ENCODE measurements around the gene TBC1D10B.

Gene TBC1D10B

GRCh38 chr16:30370456-30371247, at the start of gene TBC1D10B:
TSS of gene TBC1D10B (minus strand) at chr16:30370494. CDS start at chr16:30370183, 311 bp downstream.
- DNase-seq (ENCODE audit: low read depth), result peak; percentile 100

GRCh38 chr16:30418350-30419181, 48.3 kb upstream of the TBC1D10B start:
- DNase-seq (ENCODE audit: low read depth), result no peak

GRCh38 chr16:30417529-30418349, 47.4 kb upstream of the TBC1D10B start:
- DNase-seq (ENCODE audit: low read depth), result peak; percentile 42

GRCh38 chr16:30416624-30417528, 46.6 kb upstream of the TBC1D10B start:
- DNase-seq (ENCODE audit: low read depth), result no peak

- DNase-seq (ENCODE audit: low read depth), result no peak
These were observed 45.8 kb upstream of the TBC1D10B start for GRCh38 chr16:30416047-30416603.

GRCh38 chr16:30414159-30414558, 43.9 kb upstream of the TBC1D10B start:
- no peak for DNase-seq (ENCODE audit: low read depth)

- DNase-seq (ENCODE audit: low read depth), result no peak
These were observed 43.0 kb upstream of the TBC1D10B start for GRCh38 chr16:30413112-30413806.

GRCh38 chr16:30409125-30410060, 39.1 kb upstream of the TBC1D10B start:
- no peak for DNase-seq (ENCODE audit: low read depth)

GRCh38 chr16:30407804-30408534, 37.7 kb upstream of the TBC1D10B start:
- DNase-seq (ENCODE audit: low read depth), result no peak

- peak; percentile 47 for DNase-seq (ENCODE audit: low read depth)
These were observed 37.0 kb upstream of the TBC1D10B start, which contains the start of gene ZNF771 for GRCh38 chr16:30407102-30407803. TSS of gene ZNF771 (plus strand) at chr16:30407606. CDS start at chr16:30408054, 448 bp downstream.

- DNase-seq (ENCODE audit: low read depth), result no peak
These were observed 36.5 kb upstream of the TBC1D10B start for GRCh38 chr16:30406795-30407101.

GRCh38 chr16:30401768-30402425, 31.6 kb upstream of the TBC1D10B start:
- no peak for DNase-seq (ENCODE audit: low read depth)

- DNase-seq (ENCODE audit: low read depth), result no peak
These were observed 29.3 kb upstream of the TBC1D10B start for GRCh38 chr16:30399435-30400186.

GRCh38 chr16:30398661-30399434, 28.6 kb upstream of the TBC1D10B start:
- DNase-seq (ENCODE audit: low read depth), result no peak

GRCh38 chr16:30397776-30398660, 27.7 kb upstream of the TBC1D10B start:
- DNase-seq (ENCODE audit: low read depth), result no peak
